ENCODE data around the gene POU2AF2.
"Not testable (repeated sequence)": the region's sequence is repeated elsewhere in the genome, so short reads cannot be mapped to it uniquely, and the experiment has no call there.

POU2AF2 gene, protein sequence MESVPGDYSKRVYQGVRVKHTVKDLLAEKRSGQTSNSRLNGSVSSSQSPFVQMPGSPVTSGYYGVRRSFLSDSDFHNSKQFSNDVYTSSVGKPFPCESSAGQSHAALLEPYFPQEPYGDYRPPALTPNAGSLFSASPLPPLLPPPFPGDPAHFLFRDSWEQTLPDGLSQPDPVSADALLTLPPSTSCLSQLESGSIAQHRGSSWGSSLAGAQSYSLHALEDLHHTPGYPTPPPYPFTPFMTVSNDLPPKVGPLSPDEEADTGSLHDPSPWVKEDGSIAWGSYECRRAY

GRCh38 chr11:111245425-111245824 is at the start of gene POU2AF2:
TSS of gene POU2AF2 (plus strand) at chr11:111245725. CDS start at chr11:111245854, 129 bp downstream.
- no peak for DNase-seq (ENCODE audit: low read depth)

DNA sequence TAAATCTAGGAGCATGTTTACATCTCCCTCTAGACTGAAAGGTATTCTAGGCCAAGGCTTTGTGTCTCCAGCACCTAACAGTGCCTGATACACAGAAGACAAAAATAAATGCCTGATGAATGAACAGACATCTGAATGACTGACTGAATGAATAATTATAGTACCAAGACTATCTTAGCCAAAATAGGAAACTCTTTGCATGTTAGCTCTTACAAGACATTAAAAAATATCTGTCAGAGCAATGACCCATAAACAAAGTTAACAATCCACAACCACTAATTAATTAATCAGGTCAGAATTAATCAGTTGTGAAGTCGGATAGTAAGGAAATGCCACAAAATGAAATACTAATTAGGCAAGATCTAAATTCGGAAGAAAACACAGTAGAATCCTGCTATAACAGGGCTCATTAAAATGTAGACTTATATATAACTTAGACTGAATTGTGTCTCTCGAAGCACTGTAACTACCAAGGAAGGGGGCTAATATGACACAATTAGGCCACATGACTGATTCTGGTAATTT is 45.5 kb upstream of the POU2AF2 start:
- no peak for DNase-seq (ENCODE audit: low read depth)

DNA sequence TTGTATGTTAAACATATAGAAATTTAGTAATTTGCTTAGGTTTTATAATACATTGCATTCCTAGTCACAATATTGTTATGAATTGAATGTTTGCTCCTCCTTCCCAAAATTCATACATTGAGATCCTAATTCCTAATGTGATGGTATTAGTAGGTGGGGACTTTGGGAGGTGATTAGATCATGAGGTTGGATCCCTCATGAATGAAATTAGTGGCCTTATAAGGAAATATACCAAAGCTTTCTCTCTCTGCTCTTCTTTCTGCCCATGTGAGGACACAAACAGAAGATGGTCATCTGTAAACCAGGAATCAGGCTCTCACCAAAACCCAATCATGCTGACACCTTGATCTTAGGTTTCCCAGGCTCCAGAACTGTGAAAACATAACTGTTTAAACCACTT is 41.3 kb upstream of the POU2AF2 start:
- no peak for DNase-seq (ENCODE audit: low read depth)

- no peak for DNase-seq (ENCODE audit: low read depth)
Measured at GRCh38 chr11:111205632-111206385, 39.7 kb upstream of the POU2AF2 start.

GRCh38 chr11:111206472-111206871 is 39.1 kb upstream of the POU2AF2 start:
- no peak for DNase-seq (ENCODE audit: low read depth)

DNA sequence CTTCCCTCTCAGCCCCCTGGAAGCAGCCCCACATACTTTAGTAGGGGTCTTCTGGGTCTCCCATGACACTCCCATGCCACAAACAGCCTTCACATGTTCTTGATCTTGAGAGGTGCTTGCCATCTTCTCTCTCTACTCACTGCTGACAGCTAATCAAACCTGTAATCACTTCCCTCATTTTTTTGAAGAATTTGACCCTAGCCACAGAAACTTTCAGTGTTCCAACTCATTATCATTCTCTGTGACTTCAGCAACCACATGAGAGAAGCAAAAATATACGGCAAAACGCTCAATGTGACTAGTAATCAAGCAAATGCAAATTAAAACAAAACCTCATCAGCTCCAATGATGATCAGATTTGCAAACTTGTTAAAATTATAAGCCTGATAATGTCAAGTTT is 38.3 kb upstream of the POU2AF2 start:
- DNase-seq (ENCODE audit: low read depth) = no peak

GRCh38 chr11:111209543-111210355 is 35.8 kb upstream of the POU2AF2 start:
- no peak for DNase-seq (ENCODE audit: low read depth)

- DNase-seq (ENCODE audit: low read depth) = no peak
Measured at GRCh38 chr11:111213256-111213655, 32.3 kb upstream of the POU2AF2 start.

GRCh38 chr11:111220721-111221120 is 24.8 kb upstream of the POU2AF2 start:
- no peak for DNase-seq (ENCODE audit: low read depth)

DNA sequence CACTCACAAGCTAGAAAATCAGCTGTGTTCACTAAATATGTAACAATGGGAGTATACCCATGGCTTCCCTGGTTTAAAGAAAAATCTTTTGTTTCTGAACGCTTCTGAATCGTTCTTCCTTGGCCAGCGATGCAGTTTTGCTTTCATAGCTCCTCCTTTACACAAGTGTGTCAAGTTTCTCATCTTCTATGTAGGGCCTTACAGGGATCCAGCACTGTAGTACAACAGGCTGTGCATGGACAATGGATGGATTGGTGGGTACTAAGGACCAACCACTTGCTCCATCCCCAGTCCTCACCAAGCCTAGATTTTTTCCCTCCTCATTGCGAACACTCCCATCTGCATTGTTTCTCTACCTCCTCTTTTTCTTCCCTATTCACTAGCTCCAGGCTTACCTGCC is 24.3 kb upstream of the POU2AF2 start:
- no peak for DNase-seq (ENCODE audit: low read depth)

GRCh38 chr11:111221936-111222335 is 23.6 kb upstream of the POU2AF2 start:
- not testable (repeated sequence) for DNase-seq (ENCODE audit: low read depth)

GRCh38 chr11:111222821-111223455 is 22.6 kb upstream of the POU2AF2 start:
- not testable (repeated sequence) for DNase-seq (ENCODE audit: low read depth)

DNA sequence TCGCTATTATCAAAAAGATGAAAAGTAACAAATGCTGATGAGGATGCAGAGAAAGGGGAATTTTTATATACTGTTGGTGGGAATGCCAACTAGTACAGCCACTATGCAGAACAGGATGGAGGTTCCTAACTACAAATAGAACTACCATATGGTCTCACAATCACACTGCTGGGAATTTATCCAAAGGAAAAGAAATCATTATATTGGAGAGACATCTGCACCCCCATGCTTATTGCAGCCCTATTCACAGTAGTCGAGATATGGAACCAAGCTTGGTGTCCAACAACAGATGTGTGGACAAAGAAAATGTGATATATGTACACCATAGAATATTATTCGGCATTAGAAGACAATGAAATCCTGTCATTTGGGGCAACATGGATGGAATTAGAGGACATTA is 19.6 kb upstream of the POU2AF2 start:
- DNase-seq (ENCODE audit: low read depth) = no peak

DNA sequence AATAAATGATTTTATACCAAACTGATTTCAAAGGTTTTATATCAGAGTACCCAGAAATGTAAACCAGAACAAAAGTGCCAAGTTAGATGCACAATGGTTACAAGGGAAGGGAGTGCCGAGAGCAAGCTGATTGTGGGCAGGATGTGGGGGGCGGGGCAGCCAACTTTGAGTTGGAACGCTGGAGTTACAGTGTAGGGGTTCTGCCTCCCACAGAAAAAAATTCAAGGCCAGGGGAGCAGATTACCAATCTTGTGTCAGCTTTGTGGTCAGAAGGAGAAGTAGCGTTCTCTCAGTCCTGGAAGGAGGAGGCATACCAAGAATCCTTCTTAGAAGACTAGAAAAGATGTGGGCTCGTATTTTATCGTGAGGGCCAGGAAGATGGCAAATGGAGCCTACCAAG is 15.9 kb upstream of the POU2AF2 start:
- no peak for DNase-seq (ENCODE audit: low read depth)

DNA sequence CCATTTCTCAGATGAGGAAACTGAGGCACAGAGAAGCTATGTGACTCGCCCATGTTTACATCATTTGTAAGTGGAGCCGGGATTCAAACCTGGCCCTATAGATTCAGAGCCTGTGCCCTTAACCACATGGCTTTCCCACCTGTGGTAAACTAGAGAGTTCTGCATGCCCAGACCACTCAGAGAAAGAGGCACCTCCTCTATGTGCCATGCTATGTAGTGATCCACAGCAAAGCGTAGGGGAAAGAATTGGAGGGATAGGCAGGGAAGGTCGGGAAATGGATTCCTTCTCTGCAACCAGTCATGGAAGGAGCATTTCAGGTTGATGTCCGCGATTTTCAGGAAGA is 15.4 kb upstream of the POU2AF2 start:
- no peak for DNase-seq (ENCODE audit: low read depth)

- DNase-seq (ENCODE audit: low read depth) = no peak
Measured at GRCh38 chr11:111231836-111232235, 13.7 kb upstream of the POU2AF2 start.

DNA sequence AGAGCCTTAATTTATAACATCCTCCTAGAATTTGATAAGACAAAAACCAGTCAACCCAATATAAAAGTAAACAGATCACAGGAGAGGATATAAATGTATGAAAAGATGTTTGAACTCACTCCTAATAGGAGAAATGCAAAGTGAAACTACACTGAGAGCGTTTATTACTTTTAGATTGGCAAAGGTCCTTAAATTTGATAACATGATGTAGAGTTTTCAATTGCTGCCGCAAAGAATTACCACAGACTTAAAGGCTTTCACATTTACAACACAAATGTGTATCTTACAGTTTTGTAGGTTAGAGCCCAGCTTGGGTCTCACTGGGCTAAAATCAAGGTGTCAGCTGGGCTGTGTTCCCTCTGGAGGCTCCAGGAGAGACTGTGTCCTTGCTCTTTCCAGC is 9.1 kb upstream of the POU2AF2 start:
- no peak for DNase-seq (ENCODE audit: low read depth)

- no peak for DNase-seq (ENCODE audit: low read depth)
Measured at GRCh38 chr11:111237926-111238325, 7.6 kb upstream of the POU2AF2 start.

- DNase-seq (ENCODE audit: low read depth) = no peak
Measured at GRCh38 chr11:111246956-111247355, 1.4 kb downstream of the POU2AF2 start.

DNA sequence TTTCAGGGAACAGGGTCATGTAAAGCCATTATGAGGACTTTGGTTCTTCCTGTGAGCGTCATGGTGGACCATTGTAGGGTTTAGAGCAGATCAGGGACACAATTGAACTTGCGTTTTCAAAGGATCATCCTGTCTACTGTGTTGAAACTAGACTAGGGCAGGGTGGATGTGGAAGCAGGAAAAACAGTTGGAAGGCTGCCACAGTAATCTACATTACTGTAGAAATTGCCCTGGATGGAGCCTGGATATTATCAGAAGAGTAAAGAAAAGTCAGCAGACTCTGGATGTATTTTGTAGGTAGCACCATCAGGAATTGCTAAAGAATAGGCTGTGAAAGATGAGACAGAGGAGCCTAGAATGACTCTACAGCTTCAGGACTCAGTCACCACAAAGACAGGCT is 5.4 kb downstream of the POU2AF2 start:
- DNase-seq (ENCODE audit: low read depth) = no peak

DNA sequence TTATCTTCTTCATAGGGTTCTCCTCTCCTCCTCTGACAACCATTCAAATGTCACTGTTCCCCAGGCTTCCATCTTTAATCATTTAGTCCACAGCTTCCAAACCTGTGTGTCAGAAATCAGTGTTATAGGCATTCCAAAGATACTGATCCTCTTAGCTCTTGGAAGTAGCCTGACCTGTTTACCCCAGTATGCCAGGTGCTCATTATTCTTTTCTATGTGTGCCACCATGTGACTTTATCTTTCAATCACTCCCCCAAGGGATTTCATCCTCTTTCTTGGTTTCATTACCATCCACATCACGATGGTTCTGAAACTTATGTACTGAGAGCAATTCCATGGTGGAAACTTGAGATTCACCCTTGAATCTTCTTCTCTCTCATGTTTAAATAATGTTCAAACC is 7.6 kb downstream of the POU2AF2 start:
- DNase-seq (ENCODE audit: low read depth) = no peak

GRCh38 chr11:111253630-111254029 is 8.1 kb downstream of the POU2AF2 start:
- no peak for DNase-seq (ENCODE audit: low read depth)
